GM23338 (cell line): ENCODE measurements around the gene IDUA. TPM values are rescaled to one million over a fixed set of nuclear protein-coding genes. Genes with fewer than 3 reads are reported as not detected.

ENCODE experiments used
- ATAC-seq: fragments of 200-7000 bp; cut with Tn5 transposase; 3 replicates; pipeline ENCODE4 v1.9.1; 2020
- DNase-seq: peaks from one replicate; pipeline ENCODE4 v3.0.0-alpha.2; 2015; ENCODE audit warnings: low spot score
- H2AFZ ChIP-seq: fragments of 200-600 bp; sonication (generic); 2 replicates; pipeline ENCODE4 v1.8.0; 2016; ENCODE audit warnings: antibody characterized with exemption, mild to moderate bottlenecking, moderate library complexity
- H3F3A ChIP-seq: fragments of 200-600 bp; sonication (generic); replicated peaks from 2 replicates; pipeline ENCODE4 v1.8.0; 2017; ENCODE audit warnings: antibody characterized with exemption, mixed run types, low read depth
- H3K27ac ChIP-seq: fragments of 200-600 bp; sonication (generic); 2 replicates; pipeline ENCODE4 v1.6.1; 2016; ENCODE audit warnings: low read depth
- H3K27me3 ChIP-seq: fragments of 200-600 bp; sonication (generic); 2 replicates; pipeline ENCODE4 v1.8.0; 2016; ENCODE audit warnings: mild to moderate bottlenecking, mixed run types, moderate library complexity; ENCODE audit not compliant: insufficient read depth
- H3K36me3 ChIP-seq: fragments of 200-600 bp; sonication (generic); 2 replicates; pipeline ENCODE4 v1.8.0; 2016; ENCODE audit warnings: mild to moderate bottlenecking; ENCODE audit not compliant: insufficient read depth
- H3K4me1 ChIP-seq: fragments of 200-600 bp; sonication (generic); 2 replicates; pipeline ENCODE4 v1.8.0; 2016; ENCODE audit warnings: mild to moderate bottlenecking, moderate library complexity; ENCODE audit not compliant: insufficient read depth
- H3K4me2 ChIP-seq: fragments of 200-600 bp; sonication (generic); 2 replicates; pipeline ENCODE4 v1.7.1; 2017; ENCODE audit warnings: mixed run types
- H3K4me3 ChIP-seq: fragments of 200-600 bp; sonication (generic); 2 replicates; pipeline ENCODE4 v1.6.1; 2016; ENCODE audit warnings: mixed run types
- H3K79me2 ChIP-seq: fragments of 200-600 bp; sonication (generic); replicated peaks from 2 replicates; pipeline ENCODE4 v1.8.0; 2017; ENCODE audit warnings: mild to moderate bottlenecking; ENCODE audit not compliant: insufficient read depth
- H3K9me2 ChIP-seq: fragments of 200-600 bp; sonication (generic); 2 replicates; pipeline ENCODE4 v1.8.0; 2017; ENCODE audit not compliant: insufficient read depth
- H4K20me1 ChIP-seq: fragments of 200-600 bp; sonication (generic); replicated peaks from 2 replicates; pipeline ENCODE4 v1.8.0; 2017; ENCODE audit warnings: mild to moderate bottlenecking; ENCODE audit not compliant: insufficient read depth
- H3K27ac Mint-ChIP-seq: 2 replicates; pipeline ENCODE4 v1.8.0; 2020; ENCODE audit warnings: inconsistent platforms, mild to moderate bottlenecking, moderate library complexity, mixed read lengths
- H3K27me3 Mint-ChIP-seq: 3 replicates; pipeline ENCODE4 v1.8.0; 2022; ENCODE audit warnings: low read depth, mild to moderate bottlenecking, moderate library complexity, mixed read lengths, inconsistent platforms; ENCODE audit not compliant: insufficient read depth, poor library complexity
- H3K36me3 Mint-ChIP-seq: 3 replicates; pipeline ENCODE4 v1.8.0; 2021; ENCODE audit warnings: low read depth, mild to moderate bottlenecking, inconsistent platforms, moderate library complexity, mixed read lengths
- H3K4me1 Mint-ChIP-seq: 3 replicates; pipeline ENCODE4 v1.8.0; 2020; ENCODE audit warnings: mild to moderate bottlenecking, inconsistent platforms, mixed read lengths
- H3K4me3 Mint-ChIP-seq: 3 replicates; pipeline ENCODE4 v1.8.0; 2021; ENCODE audit warnings: moderate library complexity, mild to moderate bottlenecking, inconsistent platforms, mixed read lengths
- H3K9me3 Mint-ChIP-seq: 3 replicates; pipeline ENCODE4 v1.8.0; 2020; ENCODE audit warnings: moderate library complexity, mild to moderate bottlenecking, inconsistent platforms, mixed read lengths
- EZH2 ChIP-seq: fragments of 200-600 bp; sonication (generic); IDR thresholded peaks from one replicate; pipeline ENCODE4 v1.8.0; 2017; ENCODE audit warnings: antibody characterized with exemption, mild to moderate bottlenecking, low read depth; ENCODE audit not compliant: unreplicated experiment
- EZH2phosphoT487 ChIP-seq: fragments of 200-600 bp; sonication (generic); IDR thresholded peaks from one replicate; pipeline ENCODE4 v1.8.1; 2018; ENCODE audit warnings: antibody characterized with exemption; ENCODE audit not compliant: unreplicated experiment
- NANOG ChIP-seq: IDR thresholded peaks from 2 replicates; pipeline ENCODE4 v1.6.1; 2016; ENCODE audit warnings: antibody characterized with exemption, borderline replicate concordance
- POLR2AphosphoS5 ChIP-seq: IDR thresholded peaks from 2 replicates; pipeline ENCODE4 v1.6.1; 2016; ENCODE audit warnings: antibody characterized with exemption, low read depth
- polyA plus RNA-seq: library from polyadenylated mRNA; unstranded; fragments of >200 nt; fragmentation: Nextera tagmentation; extraction: Ambion mirVana; gene quantifications from 2 replicates; pipeline ENCODE4 v1.2.1, GENCODE V29; 2016
- total RNA-seq: library from RNA; depleted of rRNA; stranded (reverse); fragments of >200 nt; shearing (Covaris generic); gene quantifications from 2 replicates; pipeline ENCODE4 v1.2.3, GENCODE V29; 2014
- TF ChIP-seq, protein P1 (sequence below): fragments of 250-450 bp; sonication (Bioruptor Pico); IDR thresholded peaks from 2 replicates; pipeline ENCODE4 v1.5.0; 2020; ENCODE audit warnings: mild to moderate bottlenecking, moderate library complexity

The IDUA gene
- total and polyA plus RNA-seq, 2 experiments from 2014 or later = 1.3 to 6.1 TPM

DNA sequence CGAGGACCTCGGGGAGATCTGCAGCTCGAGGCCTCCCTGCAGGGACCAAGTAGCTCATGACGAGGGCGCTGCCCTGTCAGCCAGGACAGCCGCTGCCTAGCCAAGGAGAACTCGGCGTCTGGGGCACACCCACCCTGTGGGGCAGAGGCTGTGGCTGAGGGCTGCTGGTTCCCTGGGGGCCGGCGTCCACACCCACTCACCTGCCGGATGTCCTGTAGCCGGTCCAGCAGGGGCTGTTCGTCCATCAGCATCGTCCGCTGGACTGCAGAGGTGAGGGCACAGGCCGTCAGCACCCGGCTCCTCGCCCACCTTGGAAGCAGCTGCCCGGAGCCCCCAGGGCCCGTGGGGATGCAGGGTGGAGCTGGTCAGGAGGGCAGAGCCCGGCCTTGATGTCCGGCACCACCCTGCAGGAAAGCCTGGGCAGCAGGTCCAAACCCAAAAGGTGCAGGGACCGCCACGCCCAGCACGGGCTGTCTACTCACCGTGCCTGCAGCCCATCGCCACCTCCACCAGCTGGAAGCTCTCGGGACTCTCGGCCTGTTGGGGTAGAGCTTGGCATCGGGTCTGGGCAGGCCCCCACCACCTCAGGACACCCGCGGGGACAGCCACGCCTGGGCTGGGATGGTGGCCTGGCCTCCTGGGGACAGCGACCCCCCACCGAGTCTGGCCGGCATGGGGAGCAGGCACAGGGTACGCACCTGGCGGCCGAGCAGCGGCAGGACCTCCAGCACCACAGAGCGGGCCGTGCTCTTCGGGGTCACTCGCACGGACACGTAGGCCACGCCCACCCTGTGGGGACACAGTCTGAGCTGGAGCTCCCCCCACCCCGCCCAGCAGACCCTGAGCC lies 20.4 kb upstream of the IDUA start (continued):
- TF ChIP-seq, protein P1, sequence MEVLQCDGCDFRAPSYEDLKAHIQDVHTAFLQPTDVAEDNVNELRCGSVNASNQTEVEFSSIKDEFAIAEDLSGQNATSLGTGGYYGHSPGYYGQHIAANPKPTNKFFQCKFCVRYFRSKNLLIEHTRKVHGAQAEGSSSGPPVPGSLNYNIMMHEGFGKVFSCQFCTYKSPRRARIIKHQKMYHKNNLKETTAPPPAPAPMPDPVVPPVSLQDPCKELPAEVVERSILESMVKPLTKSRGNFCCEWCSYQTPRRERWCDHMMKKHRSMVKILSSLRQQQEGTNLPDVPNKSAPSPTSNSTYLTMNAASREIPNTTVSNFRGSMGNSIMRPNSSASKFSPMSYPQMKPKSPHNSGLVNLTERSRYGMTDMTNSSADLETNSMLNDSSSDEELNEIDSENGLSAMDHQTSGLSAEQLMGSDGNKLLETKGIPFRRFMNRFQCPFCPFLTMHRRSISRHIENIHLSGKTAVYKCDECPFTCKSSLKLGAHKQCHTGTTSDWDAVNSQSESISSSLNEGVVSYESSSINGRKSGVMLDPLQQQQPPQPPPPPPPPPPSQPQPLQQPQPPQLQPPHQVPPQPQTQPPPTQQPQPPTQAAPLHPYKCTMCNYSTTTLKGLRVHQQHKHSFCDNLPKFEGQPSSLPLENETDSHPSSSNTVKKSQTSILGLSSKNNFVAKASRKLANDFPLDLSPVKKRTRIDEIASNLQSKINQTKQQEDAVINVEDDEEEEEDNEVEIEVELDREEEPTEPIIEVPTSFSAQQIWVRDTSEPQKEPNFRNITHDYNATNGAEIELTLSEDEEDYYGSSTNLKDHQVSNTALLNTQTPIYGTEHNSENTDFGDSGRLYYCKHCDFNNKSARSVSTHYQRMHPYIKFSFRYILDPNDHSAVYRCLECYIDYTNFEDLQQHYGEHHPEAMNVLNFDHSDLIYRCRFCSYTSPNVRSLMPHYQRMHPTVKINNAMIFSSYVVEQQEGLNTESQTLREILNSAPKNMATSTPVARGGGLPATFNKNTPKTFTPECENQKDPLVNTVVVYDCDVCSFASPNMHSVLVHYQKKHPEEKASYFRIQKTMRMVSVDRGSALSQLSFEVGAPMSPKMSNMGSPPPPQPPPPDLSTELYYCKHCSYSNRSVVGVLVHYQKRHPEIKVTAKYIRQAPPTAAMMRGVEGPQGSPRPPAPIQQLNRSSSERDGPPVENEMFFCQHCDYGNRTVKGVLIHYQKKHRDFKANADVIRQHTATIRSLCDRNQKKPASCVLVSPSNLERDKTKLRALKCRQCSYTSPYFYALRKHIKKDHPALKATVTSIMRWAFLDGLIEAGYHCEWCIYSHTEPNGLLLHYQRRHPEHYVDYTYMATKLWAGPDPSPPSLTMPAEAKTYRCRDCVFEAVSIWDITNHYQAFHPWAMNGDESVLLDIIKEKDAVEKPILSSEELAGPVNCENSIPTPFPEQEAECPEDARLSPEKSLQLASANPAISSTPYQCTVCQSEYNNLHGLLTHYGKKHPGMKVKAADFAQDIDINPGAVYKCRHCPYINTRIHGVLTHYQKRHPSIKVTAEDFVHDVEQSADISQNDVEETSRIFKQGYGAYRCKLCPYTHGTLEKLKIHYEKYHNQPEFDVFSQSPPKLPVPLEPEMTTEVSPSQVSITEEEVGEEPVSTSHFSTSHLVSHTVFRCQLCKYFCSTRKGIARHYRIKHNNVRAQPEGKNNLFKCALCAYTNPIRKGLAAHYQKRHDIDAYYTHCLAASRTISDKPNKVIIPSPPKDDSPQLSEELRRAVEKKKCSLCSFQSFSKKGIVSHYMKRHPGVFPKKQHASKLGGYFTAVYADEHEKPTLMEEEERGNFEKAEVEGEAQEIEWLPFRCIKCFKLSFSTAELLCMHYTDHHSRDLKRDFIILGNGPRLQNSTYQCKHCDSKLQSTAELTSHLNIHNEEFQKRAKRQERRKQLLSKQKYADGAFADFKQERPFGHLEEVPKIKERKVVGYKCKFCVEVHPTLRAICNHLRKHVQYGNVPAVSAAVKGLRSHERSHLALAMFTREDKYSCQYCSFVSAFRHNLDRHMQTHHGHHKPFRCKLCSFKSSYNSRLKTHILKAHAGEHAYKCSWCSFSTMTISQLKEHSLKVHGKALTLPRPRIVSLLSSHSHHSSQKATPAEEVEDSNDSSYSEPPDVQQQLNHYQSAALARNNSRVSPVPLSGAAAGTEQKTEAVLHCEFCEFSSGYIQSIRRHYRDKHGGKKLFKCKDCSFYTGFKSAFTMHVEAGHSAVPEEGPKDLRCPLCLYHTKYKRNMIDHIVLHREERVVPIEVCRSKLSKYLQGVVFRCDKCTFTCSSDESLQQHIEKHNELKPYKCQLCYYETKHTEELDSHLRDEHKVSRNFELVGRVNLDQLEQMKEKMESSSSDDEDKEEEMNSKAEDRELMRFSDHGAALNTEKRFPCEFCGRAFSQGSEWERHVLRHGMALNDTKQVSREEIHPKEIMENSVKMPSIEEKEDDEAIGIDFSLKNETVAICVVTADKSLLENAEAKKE = no peak
- no peak for TF ChIP-seq EZH2
- TF ChIP-seq POLR2AphosphoS5 = no peak
- no peak for TF ChIP-seq EZH2phosphoT487
- no peak for TF ChIP-seq NANOG

DNA sequence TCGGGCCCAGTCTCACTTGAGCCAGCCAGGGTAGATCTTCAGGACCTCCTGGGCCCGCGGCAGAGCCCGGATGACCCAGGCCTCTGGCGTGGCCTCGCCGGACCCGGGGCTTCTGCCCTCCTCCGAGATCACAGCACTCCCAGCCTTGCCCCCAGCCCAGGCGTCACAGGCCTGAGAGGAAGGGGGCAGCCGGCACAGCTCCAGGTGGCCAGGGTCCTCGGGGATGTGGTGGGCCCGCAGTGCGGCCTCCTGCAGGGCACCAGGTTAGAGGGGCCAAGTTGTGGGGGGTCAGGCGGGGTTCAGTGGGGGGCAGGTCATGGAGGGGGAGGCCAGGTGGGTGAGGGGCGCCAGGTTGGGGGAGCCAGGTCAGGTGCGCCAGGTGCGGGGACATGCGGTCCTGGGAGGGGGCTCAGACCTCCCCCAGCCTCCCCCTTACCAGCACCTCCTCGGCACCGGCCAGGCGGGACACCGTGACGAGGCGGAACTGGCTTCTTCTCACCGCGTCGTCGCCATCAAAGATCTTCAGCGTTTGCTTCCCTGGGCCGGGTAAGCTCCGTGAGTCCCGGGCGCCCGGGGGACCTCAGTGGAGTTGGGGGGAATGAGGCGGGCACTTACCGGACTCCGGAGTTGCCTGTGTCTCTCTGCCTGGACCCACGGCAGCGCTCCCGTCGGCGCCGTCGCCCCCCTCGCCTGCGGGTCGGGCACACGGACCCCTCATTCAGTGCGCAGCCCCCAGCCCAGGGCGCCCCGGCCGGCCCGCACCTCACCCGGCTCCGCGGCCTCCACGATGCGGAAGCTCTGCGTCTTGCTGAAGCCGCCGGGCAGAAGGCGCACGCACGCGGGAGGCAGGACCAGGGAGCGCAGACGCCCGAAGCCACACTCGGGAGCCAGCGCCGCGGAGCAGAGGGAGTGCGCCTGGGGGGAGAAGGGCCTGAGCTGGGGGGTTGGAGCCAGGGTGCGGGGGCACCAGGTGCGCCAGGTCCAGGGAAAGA lies 19.4 kb upstream of the IDUA start:
- DNase-seq = peak; percentile 67
- H3K9me3 Mint-ChIP-seq = no peaks in the 10 kb centered on the region
- no peak for TF ChIP-seq NANOG
- TF ChIP-seq, protein P1 = no peak

More for the DNA sequence above, 19.4 kb upstream of the IDUA start:
- H4K20me1 ChIP-seq = no peaks in the 10 kb centered on the region
- H3K4me3 ChIP-seq = peak overlapping the region; percentile 58
- H3K4me1 Mint-ChIP-seq = no peaks in the 10 kb centered on the region
- peak overlapping the region; percentile 58; the same call in 2 of the 3 replicates for H3K4me3 Mint-ChIP-seq
- no peaks in the 10 kb centered on the region for H3K79me2 ChIP-seq
- peak overlapping the region; percentile 82 for H3K4me2 ChIP-seq
- no peaks in the 10 kb centered on the region for H3K9me2 ChIP-seq
- peak; percentile 33 for ATAC-seq
- no peaks in the 10 kb centered on the region for H3K36me3 ChIP-seq
- H3K4me1 ChIP-seq = no peaks in the 10 kb centered on the region
- peaks cover 20% of the 10 kb centered on the region for H3K27me3 Mint-ChIP-seq
- H2AFZ ChIP-seq = no peak overlapping the region
- H3K27me3 ChIP-seq = peaks cover 14% of the 10 kb centered on the region; the same call in 1 of the 2 replicates
- H3F3A ChIP-seq = no peaks in the 10 kb centered on the region; the same call in 1 of the 2 replicates
- H3K36me3 Mint-ChIP-seq = no peaks in the 10 kb centered on the region
- H3K27ac ChIP-seq = no peak overlapping the region
- H3K27ac Mint-ChIP-seq = no peak overlapping the region
